ENCODE measurements around the gene EQTN.
"Not testable (repeated sequence)": the region's sequence is repeated elsewhere in the genome, so short reads cannot be mapped to it uniquely, and the experiment has no call there.

EQTN gene

DNA sequence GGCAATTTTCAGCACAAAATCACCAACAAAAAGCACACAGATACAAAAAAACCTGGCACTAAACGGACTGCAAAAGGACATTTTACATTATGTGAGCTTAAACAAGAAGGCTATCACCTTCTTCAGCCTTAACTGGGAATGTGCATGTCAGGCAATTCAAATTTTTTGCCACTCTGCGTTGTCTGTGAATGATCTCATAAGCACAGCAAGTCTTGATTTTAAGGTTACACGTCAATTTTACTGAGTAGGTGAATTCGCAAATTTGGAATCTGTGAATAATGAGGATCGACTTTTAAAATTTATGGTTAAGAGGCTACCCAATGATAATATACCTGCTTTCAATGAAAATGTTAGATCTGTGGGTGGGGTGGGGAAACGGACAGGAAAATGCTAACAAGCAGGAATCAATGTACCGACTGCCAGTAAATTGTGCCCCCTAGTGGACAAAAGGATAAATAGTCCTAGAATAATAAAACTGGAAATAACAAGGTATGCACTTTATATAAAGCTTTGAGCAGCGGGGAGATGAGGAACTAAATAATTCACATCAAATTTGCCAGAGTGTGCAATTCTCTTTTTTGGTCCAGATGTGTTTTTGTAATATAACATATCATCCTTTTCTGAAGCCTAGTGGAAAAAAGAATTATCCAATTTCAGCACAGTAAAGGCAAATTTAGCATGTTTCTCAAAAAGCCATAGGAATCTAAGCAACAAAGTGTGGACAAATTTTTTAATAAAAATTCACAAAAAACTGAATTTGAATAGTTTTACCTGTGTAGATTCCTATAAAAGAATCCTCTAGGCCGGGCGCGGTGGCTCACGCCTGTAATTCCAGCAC is 20.5 kb downstream of the EQTN start:
- ATAC-seq (no peak), DNase-seq (no peak)
- Mint-ChIP-seq H3K27me3 (peaks cover 2% of the 10 kb centered on the region), H3K4me1 (no peaks in the 10 kb centered on the region), H3K4me3 (no peak overlapping the region), H3K36me3 (ENCODE audit: low read depth) (no peaks in the 10 kb centered on the region), H3K27ac (no peak overlapping the region), H3K9me3 (no peaks in the 10 kb centered on the region)

DNA sequence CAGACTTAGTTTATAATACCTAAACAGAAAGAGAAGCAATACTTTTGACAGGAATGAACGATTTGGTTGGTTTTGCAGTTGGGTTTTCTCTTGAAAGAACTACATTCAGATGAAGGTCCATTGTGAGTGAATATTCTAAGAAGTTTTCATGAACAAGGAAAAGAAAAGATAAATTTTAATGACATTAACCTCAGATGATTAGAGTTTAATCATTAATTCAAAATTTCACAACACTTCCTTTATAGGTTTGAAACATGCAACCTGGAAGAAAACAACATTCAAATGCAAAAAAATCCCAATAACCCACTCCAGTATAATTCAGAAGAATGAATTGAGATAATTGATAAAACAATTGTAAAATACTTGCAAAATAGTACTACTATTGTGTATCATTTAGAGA is 23.8 kb downstream of the EQTN start:
- no peak for DNase-seq
- ATAC-seq: no peak
- Mint-ChIP-seq H3K27ac (no peak overlapping the region), H3K36me3 (ENCODE audit: low read depth) (no peaks in the 10 kb centered on the region), H3K9me3 (no peaks in the 10 kb centered on the region), H3K4me3 (no peak overlapping the region), H3K27me3 (no peaks in the 10 kb centered on the region), H3K4me1 (no peaks in the 10 kb centered on the region)

DNA sequence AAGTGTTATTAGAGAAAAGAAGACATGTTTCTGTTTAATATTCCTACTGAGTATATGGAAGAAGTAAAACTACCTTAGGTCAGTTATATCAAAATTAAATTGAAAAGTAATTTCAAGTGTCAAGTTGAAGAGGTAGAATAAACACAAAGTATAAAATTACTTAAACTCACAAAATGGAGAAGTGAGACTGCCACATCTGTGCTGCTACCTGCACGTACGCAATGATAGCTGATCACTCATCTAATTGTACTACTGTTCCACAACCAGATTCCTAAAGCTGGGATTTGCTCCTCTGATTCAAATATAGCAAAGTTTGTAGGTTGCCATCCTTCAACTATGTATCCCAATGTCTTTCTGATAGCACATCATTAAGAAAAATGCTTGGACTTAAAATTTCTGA is 24.8 kb downstream of the EQTN start:
- Mint-ChIP-seq H3K4me1 (no peaks in the 10 kb centered on the region), H3K4me3 (no peak overlapping the region), H3K27ac (no peak overlapping the region), H3K9me3 (no peaks in the 10 kb centered on the region), H3K27me3 (no peaks in the 10 kb centered on the region), H3K36me3 (ENCODE audit: low read depth) (no peaks in the 10 kb centered on the region)
- ATAC-seq (no peak), DNase-seq (no peak)

DNA sequence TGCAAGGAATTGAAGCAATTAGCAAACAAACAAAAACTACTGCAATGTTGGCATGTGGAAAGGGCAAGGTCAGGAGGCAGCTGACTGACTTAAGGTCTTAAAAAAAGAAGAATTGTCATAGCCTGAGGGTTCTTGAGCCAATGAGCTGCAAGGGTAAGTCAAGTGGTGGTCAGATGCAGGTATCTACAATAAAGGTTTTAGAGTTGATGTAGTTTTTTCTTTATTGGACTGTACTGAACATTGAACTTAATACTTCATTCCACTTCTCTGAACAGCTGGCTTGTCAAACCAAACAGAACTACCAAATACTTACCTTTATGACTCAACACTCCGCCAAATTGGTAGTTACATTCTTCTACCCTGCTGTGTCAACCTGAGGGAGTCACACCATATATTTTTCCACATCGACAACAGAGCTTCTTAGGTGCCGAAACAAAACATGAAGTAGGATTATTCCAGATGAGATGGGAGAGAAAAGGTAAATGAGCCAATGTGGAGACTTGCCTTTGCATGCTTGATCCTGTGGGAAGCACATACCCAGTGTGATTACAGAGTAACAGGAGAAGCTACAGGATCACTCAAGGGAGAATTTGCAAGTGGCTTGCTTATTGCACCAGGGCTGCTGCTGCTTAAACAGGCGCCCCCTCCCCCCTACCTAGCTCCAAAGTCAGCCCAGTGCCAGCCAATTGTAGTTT is 35.3 kb downstream of the EQTN start:
- ATAC-seq (no peak), DNase-seq (no peak)
- H3K27ac Mint-ChIP-seq: no peak overlapping the region
- no peaks in the 10 kb centered on the region for H3K36me3 Mint-ChIP-seq (ENCODE audit: low read depth)
- H3K4me3 Mint-ChIP-seq: no peak overlapping the region
- no peaks in the 10 kb centered on the region for H3K9me3 Mint-ChIP-seq
- no peaks in the 10 kb centered on the region for H3K4me1 Mint-ChIP-seq
- no peaks in the 10 kb centered on the region for H3K27me3 Mint-ChIP-seq

DNA sequence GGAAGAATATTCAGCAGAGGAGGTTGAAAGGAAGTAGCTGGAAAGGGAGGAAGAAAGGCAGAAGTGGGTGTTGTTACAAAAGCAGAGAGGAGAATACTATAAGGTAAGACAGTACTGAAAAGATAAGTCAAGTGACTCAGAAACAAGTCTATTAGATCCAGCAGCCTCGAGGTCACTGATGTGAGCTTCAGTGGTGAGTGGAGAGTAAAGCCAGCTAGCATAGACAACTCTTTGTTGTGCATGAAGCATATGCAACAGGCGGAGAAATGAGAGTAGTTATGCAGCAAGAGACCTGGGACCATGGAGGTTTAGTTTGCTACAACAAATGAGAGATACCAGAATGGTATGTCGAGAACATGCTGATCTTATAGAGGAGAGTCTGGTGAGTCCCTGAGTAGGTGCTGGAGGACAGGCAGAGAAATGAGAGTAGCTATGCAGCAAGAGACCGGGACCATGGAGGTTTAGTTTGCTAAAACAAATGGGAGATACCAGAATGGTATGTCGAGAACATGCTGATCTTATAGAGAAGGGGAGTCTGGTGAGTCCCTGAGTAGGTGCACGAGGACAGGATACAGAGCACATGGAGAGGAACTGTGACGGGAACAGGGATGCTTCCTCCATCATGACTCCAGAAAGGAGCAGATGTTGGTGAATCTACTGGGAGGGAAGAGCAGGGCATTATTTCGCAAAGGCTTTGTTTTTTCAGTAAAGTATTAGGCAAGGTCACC is 36.0 kb downstream of the EQTN start:
- Mint-ChIP-seq H3K36me3 (ENCODE audit: low read depth) (no peaks in the 10 kb centered on the region), H3K27ac (no peak overlapping the region), H3K27me3 (no peaks in the 10 kb centered on the region), H3K9me3 (no peaks in the 10 kb centered on the region), H3K4me3 (no peak overlapping the region), H3K4me1 (no peaks in the 10 kb centered on the region)
- DNase-seq (no peak), ATAC-seq (no peak)

DNA sequence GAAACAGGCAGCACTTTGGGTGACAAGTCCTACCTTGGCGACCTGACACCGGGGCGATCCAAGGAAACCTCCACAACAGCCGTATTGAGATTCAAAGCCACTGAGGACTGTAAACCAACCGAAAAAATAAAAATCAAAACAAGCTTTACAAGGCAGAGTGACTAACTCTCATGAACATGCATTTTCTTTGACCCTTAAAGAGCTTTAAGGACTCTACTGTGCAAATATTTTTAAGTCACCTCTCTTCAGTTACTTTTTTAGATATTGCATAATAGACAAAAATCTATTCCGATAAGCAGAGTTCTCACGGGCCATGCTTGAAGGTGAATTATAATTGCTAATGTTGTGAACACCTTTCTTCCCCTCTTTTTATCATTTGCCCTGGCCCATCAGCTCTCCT is 38.3 kb downstream of the EQTN start:
- ATAC-seq: no peak
- no peaks in the 10 kb centered on the region for H3K4me1 Mint-ChIP-seq

DNA sequence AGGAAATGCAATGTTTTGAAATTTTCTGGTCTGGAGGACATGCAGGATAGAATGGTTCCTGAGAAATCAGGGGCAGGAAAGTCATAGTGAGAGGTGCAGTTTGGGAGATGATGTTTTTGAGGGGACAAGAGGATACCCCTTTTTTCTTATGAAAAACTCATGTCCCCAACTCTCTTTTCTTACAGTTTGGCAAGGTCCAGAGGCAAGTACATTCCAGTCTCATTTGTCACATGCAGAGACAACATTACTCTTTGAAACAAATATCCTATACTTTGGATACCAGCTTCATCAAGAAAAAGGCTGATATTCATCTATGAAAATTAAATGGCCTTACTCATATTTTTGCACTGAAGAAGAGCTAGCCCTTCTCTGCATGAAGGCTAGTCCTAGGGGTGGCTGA is 48.2 kb downstream of the EQTN start:
- DNase-seq (no peak), ATAC-seq (no peak)
- Mint-ChIP-seq H3K4me1 (no peaks in the 10 kb centered on the region), H3K36me3 (ENCODE audit: low read depth) (no peaks in the 10 kb centered on the region), H3K27ac (no peak overlapping the region), H3K9me3 (no peaks in the 10 kb centered on the region), H3K4me3 (no peak overlapping the region), H3K27me3 (peaks cover 1% of the 10 kb centered on the region)

More for the DNA sequence above, 38.3 kb downstream of the EQTN start:
- Mint-ChIP-seq H3K9me3 (peaks cover 4% of the 10 kb centered on the region), H3K4me3 (no peak overlapping the region), H3K36me3 (ENCODE audit: low read depth) (no peaks in the 10 kb centered on the region), H3K27ac (no peak overlapping the region), H3K27me3 (no peaks in the 10 kb centered on the region)
- DNase-seq: no peak

DNA sequence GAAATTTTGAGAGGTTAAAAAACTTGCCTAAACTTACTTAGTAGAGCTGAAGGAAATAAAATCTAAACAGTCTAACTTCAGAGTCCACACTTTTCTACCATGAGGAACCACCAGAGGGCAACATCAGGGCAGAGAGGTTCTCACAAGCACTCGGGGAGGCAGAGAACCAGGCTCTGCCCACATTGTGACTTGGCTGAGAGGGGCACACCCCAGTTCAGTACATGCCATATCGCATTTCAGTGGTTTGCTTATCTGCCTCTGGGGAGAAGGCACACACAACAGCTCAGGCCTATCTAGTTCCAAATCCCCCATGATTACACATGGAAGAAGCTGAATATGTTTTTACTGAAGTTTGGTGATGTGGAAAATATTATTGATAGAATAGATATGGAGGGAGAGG is 49.2 kb downstream of the EQTN start:
- ATAC-seq (peak; percentile 33), DNase-seq (peak; percentile 3)
- H3K9me3 Mint-ChIP-seq: no peaks in the 10 kb centered on the region
- H3K4me3 Mint-ChIP-seq: no peak overlapping the region
- H3K27ac Mint-ChIP-seq: no peak overlapping the region
- peaks cover 1% of the 10 kb centered on the region for H3K27me3 Mint-ChIP-seq
- no peaks in the 10 kb centered on the region for H3K4me1 Mint-ChIP-seq
- H3K36me3 Mint-ChIP-seq (ENCODE audit: low read depth): no peaks in the 10 kb centered on the region

DNA sequence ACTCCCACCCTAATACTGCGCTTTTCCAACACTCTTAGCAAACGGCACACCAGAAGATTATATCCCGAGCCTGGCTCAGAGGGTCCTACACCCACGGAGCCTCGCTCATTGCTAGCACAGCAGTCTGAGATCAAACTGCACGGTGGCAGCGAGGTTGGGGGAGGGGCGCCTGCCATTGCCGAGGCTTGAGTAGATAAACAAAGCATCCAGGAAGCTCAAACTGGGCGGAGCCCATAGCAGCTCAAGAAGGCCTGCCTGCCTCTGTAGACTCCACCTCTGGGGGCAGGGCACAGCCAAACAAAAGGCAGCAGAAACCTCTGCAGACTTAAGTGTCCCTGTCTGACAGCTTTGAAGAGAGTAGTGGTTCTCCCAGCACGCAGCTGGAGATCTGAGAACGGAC is 57.3 kb downstream of the EQTN start:
- H3K36me3 Mint-ChIP-seq (ENCODE audit: low read depth); H3K27me3 Mint-ChIP-seq; ATAC-seq; DNase-seq; H3K27ac Mint-ChIP-seq; H3K4me3 Mint-ChIP-seq; H3K4me1 Mint-ChIP-seq: not testable (repeated sequence)
- H3K9me3 Mint-ChIP-seq: peaks cover 19% of the 10 kb centered on the region
